Endothelial cell of umbilical vein (primary cell): ENCODE measurements around the gene TGM1.

Experiments used
- EZH2 ChIP-seq: IDR thresholded peaks from 2 replicates; pipeline ENCODE4 v1.6.1; 2012; ENCODE audit warnings: borderline replicate concordance, low read depth, mild to moderate bottlenecking, moderate library complexity, low read length, inconsistent platforms; ENCODE audit not compliant: severe bottlenecking
- MYC ChIP-seq: IDR thresholded peaks from one replicate; pipeline ENCODE4 v1.6.1; 2011; ENCODE audit warnings: mild to moderate bottlenecking, low read depth, low read length
- TF ChIP-seq, protein P1 (sequence below), 2 donors: IDR thresholded peaks; 1 replicate in 1 of 2; 2 replicates in 1 of 2; pipeline ENCODE4 v1.5.1; 2011; ENCODE audit warnings: low read length in 2 of 2, mild to moderate bottlenecking in 2 of 2, moderate library complexity in 2 of 2, control low read depth in 1 of 2, inconsistent platforms in 1 of 2, low read depth in 1 of 2; ENCODE audit not compliant: insufficient read depth in 1 of 2; ENCODE audit errors: extremely low read depth in 1 of 2

DNA sequence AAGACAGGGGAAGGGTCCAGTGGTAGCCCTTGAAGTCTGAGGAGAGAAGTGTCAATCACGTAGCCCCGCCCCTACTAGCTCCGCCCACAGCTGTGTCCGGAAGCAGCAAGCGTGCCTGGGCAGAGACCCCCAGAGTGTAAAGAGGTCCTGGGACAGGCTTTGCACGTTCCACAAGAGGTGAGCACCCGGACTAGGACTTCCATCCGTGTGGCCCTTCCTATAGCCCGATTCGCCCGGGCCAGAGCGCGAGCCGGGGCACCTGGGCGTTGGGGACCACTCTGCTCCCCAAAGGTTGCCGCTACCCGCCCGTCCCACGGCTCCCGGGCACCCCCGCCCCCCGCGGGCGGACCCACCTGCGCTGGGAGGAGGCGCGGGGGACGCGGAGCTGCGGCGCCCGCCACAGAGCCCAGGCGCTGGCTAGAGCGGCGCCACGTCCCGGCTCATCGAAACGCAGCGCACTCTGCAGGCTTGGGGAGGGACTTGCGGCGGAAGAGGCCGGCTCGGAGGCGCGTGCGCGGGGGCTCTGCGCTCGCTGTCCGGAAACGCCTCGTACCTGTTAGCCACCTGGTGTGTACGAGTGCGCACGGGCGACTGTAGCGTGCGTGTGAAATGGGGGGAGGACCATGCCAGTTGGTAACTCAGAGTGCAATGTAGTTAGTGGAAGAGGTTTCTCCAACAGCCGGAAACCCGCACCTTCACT lies 8.3 kb upstream of the TGM1 start, which contains the start of gene RABGGTA:
- TF ChIP-seq EZH2: no peak
- TF ChIP-seq, protein P1, sequence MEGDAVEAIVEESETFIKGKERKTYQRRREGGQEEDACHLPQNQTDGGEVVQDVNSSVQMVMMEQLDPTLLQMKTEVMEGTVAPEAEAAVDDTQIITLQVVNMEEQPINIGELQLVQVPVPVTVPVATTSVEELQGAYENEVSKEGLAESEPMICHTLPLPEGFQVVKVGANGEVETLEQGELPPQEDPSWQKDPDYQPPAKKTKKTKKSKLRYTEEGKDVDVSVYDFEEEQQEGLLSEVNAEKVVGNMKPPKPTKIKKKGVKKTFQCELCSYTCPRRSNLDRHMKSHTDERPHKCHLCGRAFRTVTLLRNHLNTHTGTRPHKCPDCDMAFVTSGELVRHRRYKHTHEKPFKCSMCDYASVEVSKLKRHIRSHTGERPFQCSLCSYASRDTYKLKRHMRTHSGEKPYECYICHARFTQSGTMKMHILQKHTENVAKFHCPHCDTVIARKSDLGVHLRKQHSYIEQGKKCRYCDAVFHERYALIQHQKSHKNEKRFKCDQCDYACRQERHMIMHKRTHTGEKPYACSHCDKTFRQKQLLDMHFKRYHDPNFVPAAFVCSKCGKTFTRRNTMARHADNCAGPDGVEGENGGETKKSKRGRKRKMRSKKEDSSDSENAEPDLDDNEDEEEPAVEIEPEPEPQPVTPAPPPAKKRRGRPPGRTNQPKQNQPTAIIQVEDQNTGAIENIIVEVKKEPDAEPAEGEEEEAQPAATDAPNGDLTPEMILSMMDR (IDR thresholded peaks at IDR 0.05; ENCODE audit: extremely low read depth in 1 of 2, insufficient read depth in 1 of 2, low read depth in 1 of 2, low read length in 2 of 2): peak; percentile 74 to 85
- no peak for TF ChIP-seq MYC
